Ovary (tissue), 9 donors: ENCODE data around the gene CDK5RAP2. TPM values are rescaled to one million over a fixed set of nuclear protein-coding genes. Genes with fewer than 3 reads are reported as not detected.
A peak's percentile ranks its signal among the peaks of the same experiment; 100 is the strongest.

Experiments
- DNase-seq, 5 donors: peaks; one replicate each; pipeline ENCODE4 v3.0.0-alpha.2; 2019 to 2020
- H3K27ac ChIP-seq, 2 donors: fragments of 200-600 bp; one replicate each; pipeline versions ENCODE4 v1.5.1 to v1.8.0; 2019 to 2022
- H3K27me3 ChIP-seq: fragments of 200-600 bp; one replicate; pipeline ENCODE4 v1.8.0; 2022
- H3K36me3 ChIP-seq: fragments of 200-600 bp; sonication (generic); one replicate; pipeline ENCODE4 v1.5.1; 2019
- H3K4me1 ChIP-seq: one replicate; pipeline ENCODE4 v1.8.1; 2013; ENCODE audit warnings: mild to moderate bottlenecking, moderate library complexity; ENCODE audit not compliant: insufficient read depth
- H3K4me3 ChIP-seq: fragments of 200-600 bp; sonication (generic); one replicate; pipeline ENCODE4 v1.5.1; 2017
- H3K9me3 ChIP-seq, 2 donors: fragments of 200-600 bp in 1 of 2; sonication (generic) in 1 of 2; one replicate each; pipeline versions ENCODE4 v1.5.1 to v1.8.1; 2013 to 2019; ENCODE audit warnings: mild to moderate bottlenecking in 1 of 2, moderate library complexity in 1 of 2
- EP300 ChIP-seq: sonication (generic); formaldehyde crosslinking; IDR thresholded peaks from one replicate; pipeline ENCODE4 v1.6.1; 2017; ENCODE audit warnings: antibody characterized with exemption
- POLR2A ChIP-seq: fragments of 450-650 bp; IDR thresholded peaks from one replicate; pipeline ENCODE4 v1.6.1; 2017; ENCODE audit warnings: antibody characterized with exemption, mild to moderate bottlenecking, moderate library complexity
- WGBS, 3 donors: extraction: QIAGEN DNeasy Blood & Tissue Kit in 1 of 3; methylation state at CpG; one replicate each; pipeline versions ENCODE4 v1.1.5 to v1.1.7; 2013 to 2017; 5-methylcytosine and 5-hydroxymethylcytosine counted together
- intact Hi-C, 4 donors: fragments of 100-400 bp; cut with DNase I; formaldehyde crosslinking; loops; one replicate each; pipeline versions ENCODE4 v1.11.0 to v1.15.1; 2022 to 2023
- polyA plus RNA-seq, 2 donors: library from polyadenylated mRNA; stranded (reverse); fragments of 200-250 nt in 1 of 2; fragments of 350-450 nt in 1 of 2; fragmentation: Illumina TruSeq in 1 of 2; extraction: RNeasy Lipid Tissue Mini Kit (QIAGEN cat#74804) in 1 of 2; gene quantifications; one replicate each; pipeline ENCODE4 v1.2.3, GENCODE V29; 2013 to 2014
- total RNA-seq, 7 donors: library from RNA; depleted of rRNA in 2 of 7; stranded (reverse); fragments of >200 nt in 2 of 7; fragmentation: NEBNext Ultra II Directional in 3 of 7; extraction: Animal tissue kit (Norgen Biotek cat#: 25700) in 3 of 7; gene quantifications; one replicate each; pipeline versions ENCODE4 v1.1.0 to v1.2.4, GENCODE V29; 2016 to 2023
- TF ChIP-seq, protein P1 (sequence below), 3 donors: fragments of 450-650 bp in 2 of 3; fragments of 200-600 bp in 1 of 3; IDR thresholded peaks; one replicate each; pipeline versions ENCODE4 v1.5.1 to v1.8.0; 2016 to 2022; ENCODE audit warnings: antibody characterized with exemption in 3 of 3, mild to moderate bottlenecking in 1 of 3
- donor health status: DM: no; HTN: no; CAD: no; lungs with moderate emphysema.
- donor health status: DM: no; HTN: no; CAD: no.
- donor health status: Bipolar disorder and iron deficiency.
- donor health status: DM: yes; HTN: yes; CAD: no.
- donor health status: DM: no; HTN: no; CAD: no.
- donor health status: DM: yes; HTN: yes; CAD: no.

CDK5RAP2 gene
- total and polyA plus RNA-seq, 9 donors, result 30.8 to 61.1 (median 44.7) TPM

DNA sequence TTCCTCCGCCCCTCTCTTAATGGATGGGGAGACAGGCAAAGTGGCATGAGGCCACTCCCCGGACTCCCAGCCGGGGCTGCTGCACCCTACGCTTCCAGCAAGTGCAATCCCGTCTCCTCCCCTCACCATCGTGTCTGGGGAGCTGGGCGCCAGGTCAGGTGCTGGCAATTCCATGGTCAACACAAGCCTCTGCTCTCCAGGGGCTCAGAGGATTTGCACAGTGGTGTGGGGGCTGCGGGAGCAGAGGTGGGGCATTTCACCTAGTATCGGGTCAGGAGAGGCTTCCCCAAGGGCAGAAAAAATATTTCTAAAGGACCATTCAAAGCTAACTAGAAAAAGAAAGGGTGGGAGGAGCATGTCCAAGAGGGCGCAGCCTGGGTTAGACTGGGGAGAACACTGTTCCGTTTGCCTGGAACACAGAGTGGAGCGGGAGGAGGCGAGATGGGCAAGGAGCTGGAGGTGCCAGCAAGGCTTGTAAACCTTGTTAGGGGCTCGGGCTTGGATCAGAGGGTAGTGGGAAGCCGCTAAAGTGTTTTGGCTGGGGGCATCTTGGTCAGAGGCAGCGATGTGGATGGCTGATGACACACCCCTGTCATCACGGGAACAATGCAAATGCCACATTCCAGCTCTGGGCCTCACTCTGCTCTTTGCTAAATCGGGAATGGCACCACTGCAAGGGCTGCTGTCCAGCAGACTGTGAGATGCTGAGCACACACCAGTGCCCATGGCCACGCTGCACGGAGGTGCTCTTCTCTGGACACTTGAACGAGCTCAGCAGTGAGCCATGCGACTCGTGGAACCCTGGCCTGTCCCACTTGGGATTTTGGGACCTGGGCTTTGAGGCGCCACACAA, 191.7 kb downstream of the CDK5RAP2 start:
- DNase-seq, result no peak
- intact Hi-C loops, result no loop called here
- Histone ChIP-seq H3K9me3 (no peaks in the 10 kb centered on the region), H3K27ac (no peak overlapping the region), H3K4me3 (no peak overlapping the region), H3K27me3 (no peaks in the 10 kb centered on the region), H3K36me3 (no peaks in the 10 kb centered on the region), H3K4me1 (peaks cover 13% of the 10 kb centered on the region)
- TF ChIP-seq, protein P1, sequence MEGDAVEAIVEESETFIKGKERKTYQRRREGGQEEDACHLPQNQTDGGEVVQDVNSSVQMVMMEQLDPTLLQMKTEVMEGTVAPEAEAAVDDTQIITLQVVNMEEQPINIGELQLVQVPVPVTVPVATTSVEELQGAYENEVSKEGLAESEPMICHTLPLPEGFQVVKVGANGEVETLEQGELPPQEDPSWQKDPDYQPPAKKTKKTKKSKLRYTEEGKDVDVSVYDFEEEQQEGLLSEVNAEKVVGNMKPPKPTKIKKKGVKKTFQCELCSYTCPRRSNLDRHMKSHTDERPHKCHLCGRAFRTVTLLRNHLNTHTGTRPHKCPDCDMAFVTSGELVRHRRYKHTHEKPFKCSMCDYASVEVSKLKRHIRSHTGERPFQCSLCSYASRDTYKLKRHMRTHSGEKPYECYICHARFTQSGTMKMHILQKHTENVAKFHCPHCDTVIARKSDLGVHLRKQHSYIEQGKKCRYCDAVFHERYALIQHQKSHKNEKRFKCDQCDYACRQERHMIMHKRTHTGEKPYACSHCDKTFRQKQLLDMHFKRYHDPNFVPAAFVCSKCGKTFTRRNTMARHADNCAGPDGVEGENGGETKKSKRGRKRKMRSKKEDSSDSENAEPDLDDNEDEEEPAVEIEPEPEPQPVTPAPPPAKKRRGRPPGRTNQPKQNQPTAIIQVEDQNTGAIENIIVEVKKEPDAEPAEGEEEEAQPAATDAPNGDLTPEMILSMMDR (IDR thresholded peaks at IDR 0.05), result no peak
- TF ChIP-seq EP300, result no peak
- no peak for TF ChIP-seq POLR2A
- WGBS, 3 donors, result 87 to 94% (median 89%) methylated on average over 24 of the region's 24 CpGs

DNA sequence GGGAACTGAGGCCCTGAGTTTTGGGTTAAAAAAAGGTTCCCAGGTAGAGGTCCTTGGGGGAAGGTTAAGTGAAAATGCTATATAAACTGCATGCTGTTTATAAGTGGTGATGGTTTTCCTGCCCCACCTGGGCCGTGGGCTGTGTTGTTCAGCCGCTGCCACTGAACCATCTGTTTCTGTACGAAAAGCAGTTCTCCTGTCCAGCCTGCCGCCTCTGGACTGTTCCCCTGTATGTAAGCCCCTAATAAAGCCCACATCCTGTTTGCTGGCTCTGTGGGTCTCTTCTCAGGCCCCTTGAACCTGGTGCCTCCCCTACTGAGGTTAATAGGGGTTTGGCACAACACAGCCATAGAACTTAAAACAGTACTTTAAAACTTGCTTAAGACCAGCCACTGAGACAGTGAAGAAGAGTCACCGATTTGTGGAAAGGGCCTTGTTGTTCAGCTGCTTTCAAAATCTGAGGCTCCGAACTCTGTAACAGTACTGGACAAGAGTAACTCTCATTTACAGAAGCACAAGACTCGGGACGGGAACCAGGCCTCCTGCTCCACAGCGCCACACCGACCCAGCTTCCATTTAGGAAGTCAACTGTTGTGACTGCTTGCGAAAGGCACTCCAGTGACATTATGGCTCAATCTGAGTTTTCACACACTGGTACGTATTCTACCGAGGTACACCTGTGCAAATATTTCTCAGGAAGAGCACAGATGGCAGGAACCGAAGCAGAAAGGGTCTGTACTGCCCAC, 192.5 kb downstream of the CDK5RAP2 start:
- Histone ChIP-seq H3K4me1 (peaks cover 13% of the 10 kb centered on the region), H3K27me3 (no peaks in the 10 kb centered on the region), H3K9me3 (no peaks in the 10 kb centered on the region), H3K36me3 (no peaks in the 10 kb centered on the region), H3K27ac (peak overlapping the region in 1 of 2 donors; percentile 28), H3K4me3 (no peak overlapping the region)
- TF ChIP-seq EP300, result no peak
- TF ChIP-seq, protein P1 (IDR thresholded peaks at IDR 0.05), result no peak
- no peak for TF ChIP-seq POLR2A
- intact Hi-C loops, result no loop called here
- 77 to 89% (median 85%) methylated on average over 14 of the region's 14 CpGs for WGBS, 3 donors
- DNase-seq, result no peak

DNA sequence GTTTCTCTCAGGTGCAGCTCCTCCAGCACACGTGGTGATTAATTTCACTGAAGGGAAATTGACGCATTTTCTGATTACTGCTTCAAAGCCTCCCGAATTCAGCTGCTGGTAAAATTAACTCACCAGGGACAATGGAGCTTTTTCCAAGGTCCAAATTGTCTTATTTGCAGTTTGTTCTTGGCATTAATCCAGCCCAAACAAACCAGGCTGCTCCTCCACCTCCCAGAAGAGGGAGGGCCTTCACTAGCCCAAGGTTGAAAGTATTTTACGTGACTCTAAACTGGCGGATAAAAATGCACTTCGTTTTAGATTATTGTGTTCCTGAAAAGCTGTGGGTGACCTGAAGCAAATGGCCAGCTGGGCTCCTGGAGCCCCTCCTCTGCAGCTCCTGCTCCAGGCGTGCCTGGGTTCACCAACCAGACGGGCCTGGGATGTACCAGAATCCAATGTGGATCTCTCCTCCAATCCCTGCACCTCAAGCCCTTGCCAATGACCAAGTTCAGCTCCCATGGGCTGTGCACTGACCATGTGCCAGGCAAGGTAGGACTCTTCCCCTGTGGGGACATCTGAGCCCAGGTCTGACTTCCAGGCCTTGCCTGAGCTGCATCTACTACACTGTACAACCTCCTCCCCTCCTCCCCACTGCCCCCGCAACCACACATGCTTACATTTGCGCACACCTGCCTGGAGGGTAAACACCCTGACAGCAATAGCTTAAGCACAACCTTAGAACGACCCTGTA, 193.4 kb downstream of the CDK5RAP2 start:
- H3K4me3 ChIP-seq, result no peak overlapping the region
- peak overlapping the region in 1 of 2 donors; percentile 28 for H3K27ac ChIP-seq
- peak in 3 of 5 donors; percentile 26 to 57 (median 46) for DNase-seq
- H3K36me3 ChIP-seq, result no peaks in the 10 kb centered on the region
- WGBS, 3 donors, result 22 to 28% (median 24%) methylated on average over 11 of the region's 11 CpGs
- peaks cover 13% of the 10 kb centered on the region for H3K4me1 ChIP-seq
- intact Hi-C loops, result no loop called here
- no peaks in the 10 kb centered on the region for H3K27me3 ChIP-seq
- no peaks in the 10 kb centered on the region for H3K9me3 ChIP-seq
- TF ChIP-seq, protein P1 (IDR thresholded peaks at IDR 0.05), result no peak
- TF ChIP-seq POLR2A (no peak), EP300 (no peak)
